ENCODE data around the gene MEG3. TPM values are rescaled to one million over a fixed set of nuclear protein-coding genes. Genes with fewer than 3 reads are reported as not detected.

Gene MEG3
- total RNA-seq, 1 experiment from 2014 or later, result 62.4 TPM

DNA sequence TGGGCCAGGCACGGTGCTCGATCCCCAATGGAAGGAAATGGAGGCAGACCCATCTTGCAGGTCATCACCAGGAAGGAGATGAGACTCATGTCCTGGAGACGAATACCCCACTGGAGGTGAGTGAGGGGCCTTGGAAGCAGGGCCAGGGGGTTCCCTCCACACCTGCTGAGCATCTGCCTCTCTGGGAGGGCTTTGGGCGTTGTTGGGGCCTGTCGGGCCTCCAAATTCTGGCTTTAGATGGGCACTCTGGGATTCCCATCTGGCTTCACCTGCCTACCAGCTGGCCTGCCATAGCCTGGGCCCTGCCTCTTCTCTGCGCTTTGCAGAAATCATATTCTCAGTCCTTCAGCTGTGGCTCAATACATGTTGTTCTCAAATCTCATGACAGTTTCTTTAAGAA is 63.7 kb downstream of the MEG3 start:
- ChIA-PET CTCF (interaction anchor here (0.7 to 1.2 kb wide), 2 partner anchors 12 to 249 kb away, joined by 7 to 11 read pairs; no protein-coding TSS in a partner anchor), POLR2A (interaction anchor here (0.8 kb wide), 1 partner anchor 710 kb away, joined by 9 read pairs; no protein-coding TSS in a partner anchor)
- DNase-seq (ENCODE audit: low read depth, low spot score) (no peak), ATAC-seq (no peak)
- no peaks in the 10 kb centered on the region for H3K27me3 ChIP-seq (ENCODE audit: control insufficient read depth, insufficient read depth, low read length)
- no peak overlapping the region for H3K4me3 ChIP-seq (ENCODE audit: low read depth in 2 of 2, low read length in 2 of 2)
- no peaks in the 10 kb centered on the region; the same call in 1 of the 2 replicates for H3K4me1 ChIP-seq (ENCODE audit: control insufficient read depth, insufficient read depth, low read length)
- H3K36me3 ChIP-seq (ENCODE audit: control insufficient read depth, insufficient read depth, low read length), result no peaks in the 10 kb centered on the region
- no peaks in the 10 kb centered on the region for H3K9me3 ChIP-seq (ENCODE audit: control insufficient read depth, insufficient read depth, low read depth, low read length)
- TF ChIP-seq SIN3A (IDR thresholded peaks at IDR 0.05; ENCODE audit: borderline replicate concordance, insufficient read depth, low read depth, low read length) (no peak), POLR2AphosphoS5 (IDR thresholded peaks at IDR 0.05; ENCODE audit: low read depth, low read length) (no peak), TCF7L2 (IDR thresholded peaks at IDR 0.05; ENCODE audit: low read depth, low read length) (no peak)
- TF ChIP-seq, protein P1, sequence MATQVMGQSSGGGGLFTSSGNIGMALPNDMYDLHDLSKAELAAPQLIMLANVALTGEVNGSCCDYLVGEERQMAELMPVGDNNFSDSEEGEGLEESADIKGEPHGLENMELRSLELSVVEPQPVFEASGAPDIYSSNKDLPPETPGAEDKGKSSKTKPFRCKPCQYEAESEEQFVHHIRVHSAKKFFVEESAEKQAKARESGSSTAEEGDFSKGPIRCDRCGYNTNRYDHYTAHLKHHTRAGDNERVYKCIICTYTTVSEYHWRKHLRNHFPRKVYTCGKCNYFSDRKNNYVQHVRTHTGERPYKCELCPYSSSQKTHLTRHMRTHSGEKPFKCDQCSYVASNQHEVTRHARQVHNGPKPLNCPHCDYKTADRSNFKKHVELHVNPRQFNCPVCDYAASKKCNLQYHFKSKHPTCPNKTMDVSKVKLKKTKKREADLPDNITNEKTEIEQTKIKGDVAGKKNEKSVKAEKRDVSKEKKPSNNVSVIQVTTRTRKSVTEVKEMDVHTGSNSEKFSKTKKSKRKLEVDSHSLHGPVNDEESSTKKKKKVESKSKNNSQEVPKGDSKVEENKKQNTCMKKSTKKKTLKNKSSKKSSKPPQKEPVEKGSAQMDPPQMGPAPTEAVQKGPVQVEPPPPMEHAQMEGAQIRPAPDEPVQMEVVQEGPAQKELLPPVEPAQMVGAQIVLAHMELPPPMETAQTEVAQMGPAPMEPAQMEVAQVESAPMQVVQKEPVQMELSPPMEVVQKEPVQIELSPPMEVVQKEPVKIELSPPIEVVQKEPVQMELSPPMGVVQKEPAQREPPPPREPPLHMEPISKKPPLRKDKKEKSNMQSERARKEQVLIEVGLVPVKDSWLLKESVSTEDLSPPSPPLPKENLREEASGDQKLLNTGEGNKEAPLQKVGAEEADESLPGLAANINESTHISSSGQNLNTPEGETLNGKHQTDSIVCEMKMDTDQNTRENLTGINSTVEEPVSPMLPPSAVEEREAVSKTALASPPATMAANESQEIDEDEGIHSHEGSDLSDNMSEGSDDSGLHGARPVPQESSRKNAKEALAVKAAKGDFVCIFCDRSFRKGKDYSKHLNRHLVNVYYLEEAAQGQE (IDR thresholded peaks at IDR 0.05; ENCODE audit: insufficient read depth in 1 of 2, low read depth in 2 of 2, low read length in 1 of 2), result no peak
- TF ChIP-seq, protein P2, sequence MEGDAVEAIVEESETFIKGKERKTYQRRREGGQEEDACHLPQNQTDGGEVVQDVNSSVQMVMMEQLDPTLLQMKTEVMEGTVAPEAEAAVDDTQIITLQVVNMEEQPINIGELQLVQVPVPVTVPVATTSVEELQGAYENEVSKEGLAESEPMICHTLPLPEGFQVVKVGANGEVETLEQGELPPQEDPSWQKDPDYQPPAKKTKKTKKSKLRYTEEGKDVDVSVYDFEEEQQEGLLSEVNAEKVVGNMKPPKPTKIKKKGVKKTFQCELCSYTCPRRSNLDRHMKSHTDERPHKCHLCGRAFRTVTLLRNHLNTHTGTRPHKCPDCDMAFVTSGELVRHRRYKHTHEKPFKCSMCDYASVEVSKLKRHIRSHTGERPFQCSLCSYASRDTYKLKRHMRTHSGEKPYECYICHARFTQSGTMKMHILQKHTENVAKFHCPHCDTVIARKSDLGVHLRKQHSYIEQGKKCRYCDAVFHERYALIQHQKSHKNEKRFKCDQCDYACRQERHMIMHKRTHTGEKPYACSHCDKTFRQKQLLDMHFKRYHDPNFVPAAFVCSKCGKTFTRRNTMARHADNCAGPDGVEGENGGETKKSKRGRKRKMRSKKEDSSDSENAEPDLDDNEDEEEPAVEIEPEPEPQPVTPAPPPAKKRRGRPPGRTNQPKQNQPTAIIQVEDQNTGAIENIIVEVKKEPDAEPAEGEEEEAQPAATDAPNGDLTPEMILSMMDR (IDR thresholded peaks at IDR 0.05), result no peak
- H3K27ac ChIP-seq (ENCODE audit: low read length), result no peak overlapping the region
- in situ Hi-C loops (cut with HindIII; ENCODE audit: low pct_unique_long_range_greater_than_20kb, low sequenced_read_pairs), result no loop called here
- no TSS peak for BruUV-seq (replicated peaks)
- intact Hi-C loops (cut with micrococcal nuclease; ENCODE audit: unreplicated experiment), result no loop called here

DNA sequence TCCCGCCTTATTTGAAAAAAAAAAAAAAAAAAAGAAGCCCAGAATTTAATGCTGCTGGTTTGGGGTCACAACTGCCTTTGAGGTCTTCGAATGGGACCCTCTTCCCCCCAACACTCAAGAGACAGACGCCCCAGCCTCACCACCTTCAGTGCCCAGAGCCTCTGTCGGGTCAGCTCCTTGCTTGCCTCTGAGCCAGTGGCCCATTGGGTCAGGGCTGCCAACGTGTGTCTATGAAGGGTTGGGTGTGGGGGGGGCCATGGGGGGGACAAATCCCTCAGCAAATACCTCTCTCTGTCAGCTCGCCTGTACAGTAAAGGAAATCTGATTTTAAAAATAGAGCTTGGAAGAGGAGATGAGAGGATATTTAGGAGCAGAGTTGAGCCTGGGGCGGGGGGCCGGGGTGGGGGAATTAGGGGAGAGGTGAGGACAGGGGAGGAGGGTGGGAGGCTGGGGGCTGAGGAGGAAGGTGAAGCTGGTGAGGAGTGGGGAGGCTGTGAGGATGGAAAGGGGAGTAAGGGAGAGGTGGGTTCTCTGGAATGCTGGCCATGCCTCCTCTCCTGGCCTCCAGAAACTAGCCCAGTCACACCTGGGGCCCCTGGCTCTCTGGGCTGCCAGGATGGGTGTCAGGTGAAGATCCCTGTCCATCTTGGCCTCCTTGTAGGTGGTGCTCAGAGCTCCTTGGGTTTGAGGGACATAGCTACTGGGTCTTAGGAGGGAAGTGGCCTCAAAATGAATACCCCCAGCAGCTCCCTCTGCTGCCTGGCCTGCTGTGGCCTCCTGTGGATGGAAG is 64.3 kb downstream of the MEG3 start:
- ChIA-PET CTCF (interaction anchor here (0.7 to 1.2 kb wide), 2 partner anchors 12 to 249 kb away, joined by 7 to 11 read pairs; no protein-coding TSS in a partner anchor), POLR2A (interaction anchor here (0.8 kb wide), 1 partner anchor 710 kb away, joined by 9 read pairs; no protein-coding TSS in a partner anchor)
- intact Hi-C loops (cut with micrococcal nuclease; ENCODE audit: unreplicated experiment) (no loop called here), in situ Hi-C loops (cut with HindIII; ENCODE audit: low pct_unique_long_range_greater_than_20kb, low sequenced_read_pairs) (no loop called here)
- Histone ChIP-seq H3K27me3 (ENCODE audit: control insufficient read depth, insufficient read depth, low read length) (no peaks in the 10 kb centered on the region), H3K27ac (ENCODE audit: low read length) (no peak overlapping the region), H3K9me3 (ENCODE audit: control insufficient read depth, insufficient read depth, low read depth, low read length) (no peaks in the 10 kb centered on the region), H3K36me3 (ENCODE audit: control insufficient read depth, insufficient read depth, low read length) (no peaks in the 10 kb centered on the region), H3K4me1 (ENCODE audit: control insufficient read depth, insufficient read depth, low read length) (no peaks in the 10 kb centered on the region; the same call in 1 of the 2 replicates), H3K4me3 (ENCODE audit: low read depth in 2 of 2, low read length in 2 of 2) (no peak overlapping the region)
- ATAC-seq (no peak), DNase-seq (ENCODE audit: low read depth, low spot score) (no peak)
- TF ChIP-seq, protein P2 (IDR thresholded peaks at IDR 0.05), result no peak
- no peak for TF ChIP-seq TCF7L2 (IDR thresholded peaks at IDR 0.05; ENCODE audit: low read depth, low read length)
- no peak for TF ChIP-seq SIN3A (IDR thresholded peaks at IDR 0.05; ENCODE audit: borderline replicate concordance, insufficient read depth, low read depth, low read length)
- TF ChIP-seq POLR2AphosphoS5 (IDR thresholded peaks at IDR 0.05; ENCODE audit: low read depth, low read length), result no peak
- TF ChIP-seq, protein P1 (IDR thresholded peaks at IDR 0.05; ENCODE audit: insufficient read depth in 1 of 2, low read depth in 2 of 2, low read length in 1 of 2), result no peak
- no TSS peak for BruUV-seq (replicated peaks)

Data from Panc1 (cell line).